GM23338 (cell line): Measurements from ENCODE around the gene RRAD.

Experiments used
- CTCF ChIP-seq, 2 experiments: fragments of 200-600 bp in 1 of 2; sonication (generic) in 1 of 2; conservative IDR thresholded peaks; 2 replicates each; pipeline versions ENCODE4 v1.5.1 to v1.6.1; 2016 to 2017; ENCODE audit warnings: antibody characterized with exemption in 2 of 2, low read depth in 2 of 2, mild to moderate bottlenecking in 2 of 2, moderate library complexity in 1 of 2
- EZH2 ChIP-seq: fragments of 200-600 bp; sonication (generic); IDR thresholded peaks from one replicate; pipeline ENCODE4 v1.8.0; 2017; ENCODE audit warnings: antibody characterized with exemption, mild to moderate bottlenecking, low read depth; ENCODE audit not compliant: unreplicated experiment
- EZH2phosphoT487 ChIP-seq: fragments of 200-600 bp; sonication (generic); IDR thresholded peaks from one replicate; pipeline ENCODE4 v1.8.1; 2018; ENCODE audit warnings: antibody characterized with exemption; ENCODE audit not compliant: unreplicated experiment
- POLR2AphosphoS5 ChIP-seq: IDR thresholded peaks from 2 replicates; pipeline ENCODE4 v1.6.1; 2016; ENCODE audit warnings: antibody characterized with exemption, low read depth
- REST ChIP-seq: IDR thresholded peaks from one replicate; pipeline ENCODE4 v1.6.1; 2018; ENCODE audit warnings: antibody characterized with exemption; ENCODE audit not compliant: unreplicated experiment
- ZNF114 ChIP-seq: fragments of 250-450 bp; sonication (Bioruptor Pico); IDR thresholded peaks from 2 replicates; pipeline ENCODE4 v1.5.0; 2020; ENCODE audit warnings: mild to moderate bottlenecking, moderate library complexity

GRCh38 chr16:66936462-66936861 is 11.1 kb upstream of the RRAD start:
- TF ChIP-seq CTCF (conservative IDR thresholded peaks at IDR 0.05; ENCODE audit: low read depth in 2 of 2) (no peak), POLR2AphosphoS5 (no peak), EZH2 (no peak), EZH2phosphoT487 (no peak), REST (no peak), ZNF114 (no peak)
